Mammary epithelial cell (primary cell): ENCODE results near the gene SNAI1.

ENCODE experiments used
- EZH2 ChIP-seq: IDR thresholded peaks from 2 replicates; pipeline ENCODE4 v1.6.1; 2012; ENCODE audit warnings: low read length, inconsistent platforms, borderline replicate concordance
- TF ChIP-seq, protein P1 (sequence below), 2 donors: IDR thresholded peaks in 1 of 2; conservative IDR thresholded peaks in 1 of 2; 2 replicates each; pipeline ENCODE4 v1.5.1; 2011 to 2012; ENCODE audit warnings: inconsistent platforms in 2 of 2, low read length in 2 of 2, mild to moderate bottlenecking in 2 of 2, control low read depth in 1 of 2, low read depth in 1 of 2; ENCODE audit not compliant: insufficient read depth in 1 of 2; ENCODE audit errors: extremely low read depth in 1 of 2

DNA sequence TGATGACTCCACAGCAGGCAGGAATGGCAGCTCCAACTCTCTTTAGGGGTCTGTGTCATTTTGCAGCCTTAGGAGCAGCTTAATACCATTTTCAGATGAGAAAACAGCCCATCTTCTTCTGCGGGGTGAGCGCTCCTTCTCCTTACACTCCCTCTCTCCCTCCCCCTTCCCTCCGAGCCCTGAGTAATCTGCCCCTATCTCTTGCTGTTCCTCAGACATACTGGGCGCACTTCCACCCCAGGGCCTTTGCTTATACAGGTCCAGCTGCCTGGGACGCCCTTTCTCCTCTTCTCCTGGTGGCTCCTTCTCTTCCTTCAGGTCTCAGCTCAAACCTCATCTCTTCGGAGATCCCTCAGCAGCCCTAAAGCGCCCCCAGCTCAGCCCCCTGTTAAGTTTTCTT is 54.8 kb downstream of the SNAI1 start:
- TF ChIP-seq, protein P1, sequence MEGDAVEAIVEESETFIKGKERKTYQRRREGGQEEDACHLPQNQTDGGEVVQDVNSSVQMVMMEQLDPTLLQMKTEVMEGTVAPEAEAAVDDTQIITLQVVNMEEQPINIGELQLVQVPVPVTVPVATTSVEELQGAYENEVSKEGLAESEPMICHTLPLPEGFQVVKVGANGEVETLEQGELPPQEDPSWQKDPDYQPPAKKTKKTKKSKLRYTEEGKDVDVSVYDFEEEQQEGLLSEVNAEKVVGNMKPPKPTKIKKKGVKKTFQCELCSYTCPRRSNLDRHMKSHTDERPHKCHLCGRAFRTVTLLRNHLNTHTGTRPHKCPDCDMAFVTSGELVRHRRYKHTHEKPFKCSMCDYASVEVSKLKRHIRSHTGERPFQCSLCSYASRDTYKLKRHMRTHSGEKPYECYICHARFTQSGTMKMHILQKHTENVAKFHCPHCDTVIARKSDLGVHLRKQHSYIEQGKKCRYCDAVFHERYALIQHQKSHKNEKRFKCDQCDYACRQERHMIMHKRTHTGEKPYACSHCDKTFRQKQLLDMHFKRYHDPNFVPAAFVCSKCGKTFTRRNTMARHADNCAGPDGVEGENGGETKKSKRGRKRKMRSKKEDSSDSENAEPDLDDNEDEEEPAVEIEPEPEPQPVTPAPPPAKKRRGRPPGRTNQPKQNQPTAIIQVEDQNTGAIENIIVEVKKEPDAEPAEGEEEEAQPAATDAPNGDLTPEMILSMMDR (conservative IDR thresholded peaks at IDR 0.05 in 1 of 2, IDR thresholded peaks at IDR 0.05 in 1 of 2; ENCODE audit: extremely low read depth in 1 of 2, insufficient read depth in 1 of 2, low read depth in 1 of 2, low read length in 2 of 2), result no peak
- TF ChIP-seq EZH2, result no peak
